IPS-18a (cell line): ENCODE measurements around the gene ZNF345.
A peak's percentile ranks its signal among the peaks of the same experiment; 100 is the strongest.

Experiments used
- H3K27ac ChIP-seq: one replicate; pipeline ENCODE4 v1.5.1; 2013; ENCODE audit warnings: low read length
- H3K27me3 ChIP-seq: one replicate; pipeline ENCODE4 v1.6.1; 2013; ENCODE audit warnings: mild to moderate bottlenecking, low read length; ENCODE audit not compliant: control insufficient read depth, insufficient read depth
- H3K36me3 ChIP-seq: one replicate; pipeline ENCODE4 v1.6.1; 2013; ENCODE audit warnings: low read depth, low read length; ENCODE audit not compliant: control insufficient read depth
- H3K4me1 ChIP-seq: one replicate; pipeline ENCODE4 v1.6.1; 2013; ENCODE audit warnings: low read depth, low read length; ENCODE audit not compliant: control insufficient read depth
- H3K4me3 ChIP-seq: one replicate; pipeline ENCODE4 v1.5.1; 2013; ENCODE audit warnings: low read length
- H3K9ac ChIP-seq: one replicate; pipeline ENCODE4 v1.6.1; 2013; ENCODE audit warnings: mild to moderate bottlenecking, low read length, moderate library complexity
- H3K9me3 ChIP-seq: one replicate; pipeline ENCODE4 v1.6.1; 2013; ENCODE audit warnings: low read depth, low read length; ENCODE audit not compliant: control insufficient read depth

Gene ZNF345

DNA sequence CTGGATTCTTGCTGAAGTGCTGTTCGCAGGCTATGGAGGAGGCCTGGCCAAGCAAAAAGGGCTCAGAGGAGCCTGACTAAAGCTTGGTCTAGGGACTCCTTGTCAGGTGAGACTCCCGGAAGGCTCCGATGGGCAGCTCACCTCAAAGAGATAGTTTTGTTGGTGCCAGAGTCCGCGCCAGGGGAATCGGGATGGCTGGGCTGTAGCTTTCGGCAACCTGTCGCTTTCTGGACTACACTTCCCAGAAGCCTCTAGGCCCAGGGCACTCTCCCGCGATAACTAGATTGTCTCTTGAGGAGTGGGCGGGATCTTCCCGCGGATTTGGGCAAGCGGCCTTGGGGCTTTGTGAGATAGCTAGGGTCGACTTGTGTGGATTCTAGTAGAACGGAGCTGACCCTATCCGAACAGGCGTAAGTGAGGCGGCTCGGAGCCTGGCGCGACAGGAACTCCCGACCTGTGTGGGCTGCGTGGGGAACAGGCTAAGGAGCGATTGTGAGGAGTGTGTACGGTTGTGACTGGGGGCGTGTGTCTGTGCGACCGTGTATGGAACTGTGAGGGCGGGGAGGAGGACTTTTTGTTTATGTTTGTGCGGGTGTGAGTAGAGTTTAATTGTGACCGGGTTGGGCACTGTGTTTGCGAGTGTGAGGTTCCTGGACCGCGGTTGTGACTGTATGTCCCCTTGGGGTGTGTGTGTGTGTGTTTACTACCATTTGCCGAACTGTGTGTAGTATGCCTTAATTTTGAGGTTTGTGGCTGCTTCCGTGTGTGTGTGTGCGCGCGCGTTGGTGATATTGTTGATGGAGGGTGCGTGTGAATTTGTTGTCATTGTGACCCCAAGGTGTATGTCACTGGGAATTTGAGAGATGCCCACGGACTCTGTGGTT lies at the start of gene ZNF345:
Gene ZNF345 (plus strand): TSS at position 318 of the 884 bp plus-strand sequence. CDS start 25,955 bp downstream, outside the sequence.
- Histone ChIP-seq H3K36me3 (peaks cover 2% of the 10 kb centered on the region), H3K9ac (peak within 1 kb of the TSS; percentile 84), H3K4me3 (peak within 1 kb of the TSS; percentile 93), H3K4me1 (no peaks in the 10 kb centered on the region), H3K27me3 (no peaks in the 10 kb centered on the region), H3K27ac (peak within 1 kb of the TSS; percentile 43), H3K9me3 (peaks cover 11% of the 10 kb centered on the region)

GRCh38 chr19:36805364-36805763 lies 45.3 kb upstream of the ZNF345 start:
- Histone ChIP-seq H3K9me3 (peaks cover 39% of the 10 kb centered on the region), H3K27ac (no peak overlapping the region), H3K4me3 (no peak overlapping the region), H3K4me1 (no peaks in the 10 kb centered on the region), H3K9ac (no peak overlapping the region), H3K27me3 (no peaks in the 10 kb centered on the region), H3K36me3 (peaks cover 4% of the 10 kb centered on the region)

- peaks cover 4% of the 10 kb centered on the region for H3K36me3 ChIP-seq
- H3K9ac ChIP-seq: no peak overlapping the region
- no peaks in the 10 kb centered on the region for H3K4me1 ChIP-seq
- no peak overlapping the region for H3K4me3 ChIP-seq
- peaks cover 55% of the 10 kb centered on the region for H3K9me3 ChIP-seq
- no peaks in the 10 kb centered on the region for H3K27me3 ChIP-seq
- H3K27ac ChIP-seq: no peak overlapping the region
These were observed 43.6 kb upstream of the ZNF345 start for GRCh38 chr19:36807029-36807428.

DNA sequence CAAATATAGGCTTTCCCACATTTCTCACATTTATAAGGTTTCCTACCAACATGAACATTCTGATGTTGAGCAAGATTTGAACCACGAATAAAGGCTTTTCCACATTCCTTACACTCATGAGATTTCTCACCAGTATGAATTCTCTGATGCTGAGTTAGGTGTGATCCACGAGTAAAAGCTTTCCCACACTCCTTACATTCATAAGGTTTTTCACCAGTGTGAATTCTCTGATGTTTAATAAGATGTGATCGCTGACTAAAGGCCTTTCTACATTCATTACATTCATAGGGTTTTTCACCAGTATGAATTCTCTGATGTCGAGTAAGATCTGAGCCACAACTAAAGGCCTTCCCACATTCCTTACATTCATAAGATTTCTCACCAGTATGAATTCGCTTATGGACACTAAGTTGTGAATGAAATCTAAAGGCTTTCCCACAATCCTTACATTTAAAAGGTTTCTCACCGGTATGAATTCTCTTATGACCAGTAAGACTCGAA lies 31.5 kb upstream of the ZNF345 start:
- Histone ChIP-seq H3K27me3 (no peaks in the 10 kb centered on the region), H3K4me3 (no peak overlapping the region), H3K4me1 (no peaks in the 10 kb centered on the region), H3K27ac (no peak overlapping the region), H3K9ac (no peak overlapping the region), H3K9me3 (peaks cover 87% of the 10 kb centered on the region), H3K36me3 (peaks cover 42% of the 10 kb centered on the region)

- no peaks in the 10 kb centered on the region for H3K27me3 ChIP-seq
- no peaks in the 10 kb centered on the region for H3K4me1 ChIP-seq
- H3K9ac ChIP-seq: no peak overlapping the region
- no peak overlapping the region for H3K4me3 ChIP-seq
- H3K9me3 ChIP-seq: peaks cover 81% of the 10 kb centered on the region
- peaks cover 46% of the 10 kb centered on the region for H3K36me3 ChIP-seq
- no peak overlapping the region for H3K27ac ChIP-seq
These were observed 28.9 kb upstream of the ZNF345 start for GRCh38 chr19:36821758-36822157.

DNA sequence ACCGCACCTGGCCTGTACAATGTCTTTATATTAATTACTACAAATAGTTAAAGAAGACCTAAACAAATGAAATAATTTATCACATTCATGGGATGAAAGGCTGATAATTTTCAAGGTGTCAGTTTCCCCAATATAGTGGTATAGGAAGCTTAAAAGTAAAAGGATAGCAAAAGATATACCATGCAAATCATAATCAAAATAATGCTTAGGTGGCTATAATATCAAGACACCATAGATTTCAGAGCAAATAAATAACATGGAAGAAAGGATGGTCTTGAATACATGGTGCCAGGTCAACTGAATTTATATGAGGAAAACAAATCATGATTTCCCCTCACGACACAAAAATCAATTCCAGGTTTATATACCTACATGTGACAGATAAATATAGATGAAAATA lies 17.2 kb upstream of the ZNF345 start:
- H3K9me3 ChIP-seq: peaks cover 43% of the 10 kb centered on the region
- no peaks in the 10 kb centered on the region for H3K36me3 ChIP-seq
- H3K9ac ChIP-seq: no peak overlapping the region
- H3K4me3 ChIP-seq: no peak overlapping the region
- no peak overlapping the region for H3K27ac ChIP-seq
- no peaks in the 10 kb centered on the region for H3K27me3 ChIP-seq
- H3K4me1 ChIP-seq: no peaks in the 10 kb centered on the region

DNA sequence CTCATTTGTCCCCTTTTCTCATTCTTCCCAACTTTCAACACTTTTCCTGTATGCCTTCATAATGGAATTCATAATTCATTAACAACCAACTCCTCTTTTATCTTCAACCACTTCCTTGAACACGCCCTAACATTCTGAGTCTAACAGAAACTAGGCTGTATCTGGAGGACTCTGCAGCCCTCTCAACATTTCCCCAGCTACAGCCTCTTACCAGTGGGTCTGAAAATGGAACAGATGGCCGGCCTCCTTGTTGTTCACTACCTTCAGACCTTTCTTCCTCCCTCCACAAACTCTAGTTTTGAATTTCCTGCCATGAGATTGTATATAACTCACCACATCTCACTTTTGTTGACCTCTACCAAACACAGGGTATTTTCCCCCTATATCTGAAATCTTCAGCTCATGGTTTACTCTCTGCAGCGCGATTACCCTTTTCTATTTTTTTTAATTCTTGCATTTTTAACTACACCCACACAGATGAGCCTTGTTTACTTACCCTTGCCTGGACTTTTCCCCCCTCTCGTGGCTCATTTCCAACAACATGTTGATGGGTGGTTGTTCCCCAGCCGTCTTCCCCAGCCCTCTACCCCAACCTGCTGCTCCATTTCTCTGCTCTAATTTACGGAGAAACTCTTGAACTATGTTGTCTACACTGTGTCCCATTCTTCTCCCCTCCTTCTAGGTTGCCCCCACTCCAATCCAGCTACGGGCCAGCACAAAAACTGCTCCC lies 13.3 kb upstream of the ZNF345 start:
- H3K36me3 ChIP-seq: no peaks in the 10 kb centered on the region
- peak overlapping the region; percentile 80 for H3K9ac ChIP-seq
- no peaks in the 10 kb centered on the region for H3K27me3 ChIP-seq
- no peaks in the 10 kb centered on the region for H3K4me1 ChIP-seq
- H3K4me3 ChIP-seq: peak overlapping the region; percentile 97
- H3K27ac ChIP-seq: no peak overlapping the region
- H3K9me3 ChIP-seq: peaks cover 8% of the 10 kb centered on the region

GRCh38 chr19:36837906-36838783 lies 12.5 kb upstream of the ZNF345 start, which contains the start of gene ZNF790:
Gene ZNF790 (minus strand): TSS chr19:36838387. CDS start chr19:36825619, 12,768 bp downstream.
- H3K36me3 ChIP-seq: peaks cover 2% of the 10 kb centered on the region
- H3K27me3 ChIP-seq: no peaks in the 10 kb centered on the region
- H3K9ac ChIP-seq: peak within 1 kb of the TSS; percentile 80
- H3K9me3 ChIP-seq: peaks cover 3% of the 10 kb centered on the region
- H3K4me1 ChIP-seq: no peaks in the 10 kb centered on the region
- H3K27ac ChIP-seq: peak within 1 kb of the TSS; percentile 90
- peak within 1 kb of the TSS; percentile 97 for H3K4me3 ChIP-seq

DNA sequence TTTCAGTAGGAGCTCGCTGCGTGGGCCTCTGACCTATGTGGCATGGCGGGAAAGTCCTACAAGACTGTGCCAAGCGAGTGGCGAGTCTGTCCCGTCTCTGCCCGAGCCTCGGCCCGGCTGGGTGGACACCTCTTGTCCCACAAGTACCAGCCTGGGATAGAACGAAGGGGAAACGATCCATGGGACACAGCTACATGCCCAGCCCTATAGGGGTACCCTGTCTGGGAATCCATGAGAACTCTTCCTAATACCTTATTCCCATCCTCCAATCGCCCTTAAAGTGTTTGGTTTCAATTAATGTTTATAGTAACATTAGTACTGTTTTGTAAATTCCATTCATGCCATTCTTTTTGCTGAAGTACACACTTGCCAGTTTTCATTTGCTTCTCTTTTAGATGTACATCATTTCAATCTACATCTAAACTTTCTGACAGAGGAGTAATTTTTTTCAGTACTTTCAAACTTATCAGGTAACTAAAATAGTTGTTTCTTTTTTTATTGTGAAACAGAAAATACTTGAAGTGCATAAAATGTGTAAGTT lies 11.8 kb upstream of the ZNF345 start:
- Histone ChIP-seq H3K27ac (peak overlapping the region; percentile 90), H3K4me3 (peak overlapping the region; percentile 97), H3K4me1 (no peaks in the 10 kb centered on the region), H3K27me3 (no peaks in the 10 kb centered on the region), H3K9me3 (peaks cover 3% of the 10 kb centered on the region), H3K9ac (peak overlapping the region; percentile 80), H3K36me3 (peaks cover 4% of the 10 kb centered on the region)

DNA sequence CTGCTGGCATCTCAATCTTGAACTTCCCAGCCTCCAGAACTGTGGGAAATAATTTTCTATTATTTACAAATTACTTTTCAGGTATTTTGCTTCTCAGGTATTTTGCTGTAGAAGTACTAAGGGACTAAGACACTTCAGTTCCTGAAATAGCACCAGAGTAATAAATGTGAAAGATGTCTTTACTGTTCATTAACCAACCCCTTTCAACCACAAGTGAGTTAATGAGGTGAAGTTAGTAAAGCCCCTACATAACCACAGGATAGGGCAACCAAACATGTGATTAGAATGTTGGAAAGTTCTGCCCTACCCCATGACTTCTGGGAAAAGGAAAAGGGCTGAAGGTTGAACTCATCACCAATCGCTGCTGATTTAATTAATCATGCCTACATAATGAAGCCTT lies 2.7 kb upstream of the ZNF345 start:
- no peak overlapping the region for H3K4me3 ChIP-seq
- no peak overlapping the region for H3K9ac ChIP-seq
- H3K9me3 ChIP-seq: no peaks in the 10 kb centered on the region
- H3K4me1 ChIP-seq: no peaks in the 10 kb centered on the region
- H3K27ac ChIP-seq: no peak overlapping the region
- peaks cover 4% of the 10 kb centered on the region for H3K36me3 ChIP-seq
- no peaks in the 10 kb centered on the region for H3K27me3 ChIP-seq
